ENCODE measurements around the gene ITGA2B. TPM values are rescaled to one million over a fixed set of nuclear protein-coding genes. Genes with fewer than 3 reads are reported as not detected.

Gene ITGA2B
- total and polyA plus RNA-seq, 10 of the 15 experiments (the other 5 are each of a cell fraction or from before 2014, with no cell fraction given): 0.04 to 0.51 (median 0.21) TPM; not detected in 1

DNA sequence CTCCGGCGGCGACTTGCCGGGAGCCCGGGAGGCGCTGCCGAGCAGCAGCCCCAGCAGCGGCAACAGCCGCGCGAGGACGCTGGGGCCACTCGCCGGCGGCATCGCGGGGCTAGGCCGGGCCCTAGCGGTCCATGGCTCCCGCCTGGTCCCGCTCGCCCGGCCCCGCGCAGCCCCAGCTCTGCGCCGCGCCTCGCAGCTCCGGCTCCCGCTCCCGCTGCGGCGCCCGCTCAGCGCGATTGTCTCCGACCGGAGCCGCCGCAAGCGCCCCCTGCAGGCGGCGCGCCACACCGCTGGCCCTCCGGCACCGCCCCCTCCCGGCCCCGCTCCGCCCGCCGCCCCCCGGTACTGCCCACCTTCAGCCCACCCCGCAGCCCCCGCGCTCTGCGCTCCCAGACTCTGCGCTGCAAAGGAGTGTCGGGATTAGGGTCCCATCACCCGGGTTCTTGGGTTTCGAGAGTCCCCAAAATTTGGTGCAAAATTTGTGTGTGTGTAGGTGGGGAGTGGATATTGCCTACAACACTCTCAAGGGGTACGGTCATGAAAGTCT, 25.8 kb downstream of the ITGA2B start, which contains the start of gene FAM171A2 (continued):
- TF ChIP-seq, protein P1, sequence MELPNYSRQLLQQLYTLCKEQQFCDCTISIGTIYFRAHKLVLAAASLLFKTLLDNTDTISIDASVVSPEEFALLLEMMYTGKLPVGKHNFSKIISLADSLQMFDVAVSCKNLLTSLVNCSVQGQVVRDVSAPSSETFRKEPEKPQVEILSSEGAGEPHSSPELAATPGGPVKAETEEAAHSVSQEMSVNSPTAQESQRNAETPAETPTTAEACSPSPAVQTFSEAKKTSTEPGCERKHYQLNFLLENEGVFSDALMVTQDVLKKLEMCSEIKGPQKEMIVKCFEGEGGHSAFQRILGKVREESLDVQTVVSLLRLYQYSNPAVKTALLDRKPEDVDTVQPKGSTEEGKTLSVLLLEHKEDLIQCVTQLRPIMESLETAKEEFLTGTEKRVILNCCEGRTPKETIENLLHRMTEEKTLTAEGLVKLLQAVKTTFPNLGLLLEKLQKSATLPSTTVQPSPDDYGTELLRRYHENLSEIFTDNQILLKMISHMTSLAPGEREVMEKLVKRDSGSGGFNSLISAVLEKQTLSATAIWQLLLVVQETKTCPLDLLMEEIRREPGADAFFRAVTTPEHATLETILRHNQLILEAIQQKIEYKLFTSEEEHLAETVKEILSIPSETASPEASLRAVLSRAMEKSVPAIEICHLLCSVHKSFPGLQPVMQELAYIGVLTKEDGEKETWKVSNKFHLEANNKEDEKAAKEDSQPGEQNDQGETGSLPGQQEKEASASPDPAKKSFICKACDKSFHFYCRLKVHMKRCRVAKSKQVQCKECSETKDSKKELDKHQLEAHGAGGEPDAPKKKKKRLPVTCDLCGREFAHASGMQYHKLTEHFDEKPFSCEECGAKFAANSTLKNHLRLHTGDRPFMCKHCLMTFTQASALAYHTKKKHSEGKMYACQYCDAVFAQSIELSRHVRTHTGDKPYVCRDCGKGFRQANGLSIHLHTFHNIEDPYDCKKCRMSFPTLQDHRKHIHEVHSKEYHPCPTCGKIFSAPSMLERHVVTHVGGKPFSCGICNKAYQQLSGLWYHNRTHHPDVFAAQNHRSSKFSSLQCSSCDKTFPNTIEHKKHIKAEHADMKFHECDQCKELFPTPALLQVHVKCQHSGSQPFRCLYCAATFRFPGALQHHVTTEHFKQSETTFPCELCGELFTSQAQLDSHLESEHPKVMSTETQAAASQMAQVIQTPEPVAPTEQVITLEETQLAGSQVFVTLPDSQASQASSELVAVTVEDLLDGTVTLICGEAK (IDR thresholded peaks at IDR 0.05; ENCODE audit: borderline replicate concordance): no peak
- TF ChIP-seq BACH1 (IDR thresholded peaks at IDR 0.05; ENCODE audit: borderline replicate concordance) (peak; percentile 55), RAD51 (IDR thresholded peaks at IDR 0.05) (no peak), FOXM1 (IDR thresholded peaks at IDR 0.05; ENCODE audit: low read depth, low read length) (no peak), MTA2 (IDR thresholded peaks at IDR 0.05; ENCODE audit: low read depth) (no peak), NR2C2 (IDR thresholded peaks at IDR 0.05; ENCODE audit: borderline replicate concordance, control insufficient read depth, insufficient read length, low read depth) (no peak), IKZF2 (IDR thresholded peaks at IDR 0.05) (no peak), RBBP5 (conservative IDR thresholded peaks at IDR 0.05) (no peak), PAX8 (IDR thresholded peaks at IDR 0.05) (no peak), JUND (IDR thresholded peaks at IDR 0.05; ENCODE audit: low read depth, low read length) (no peak), RUNX3 (IDR thresholded peaks at IDR 0.05; ENCODE audit: low read length) (no peak), PAX5 (IDR thresholded peaks at IDR 0.05; ENCODE audit: borderline replicate concordance, low read depth, low read length) (no peak), EGR1 (IDR thresholded peaks at IDR 0.05; ENCODE audit: borderline replicate concordance in 1 of 2, low read depth in 2 of 2, low read length in 2 of 2) (peak in 1 of 2 experiments; percentile 38; a peak in 1 of 3 replicates), IRF4 (IDR thresholded peaks at IDR 0.05; ENCODE audit: low read depth, low read length) (no peak), HDAC2 (IDR thresholded peaks at IDR 0.05) (no peak), SUPT20H (IDR thresholded peaks at IDR 0.05; ENCODE audit: borderline replicate concordance, control insufficient read depth, low read depth, low read length) (no peak)
- TF ChIP-seq, protein P2, sequence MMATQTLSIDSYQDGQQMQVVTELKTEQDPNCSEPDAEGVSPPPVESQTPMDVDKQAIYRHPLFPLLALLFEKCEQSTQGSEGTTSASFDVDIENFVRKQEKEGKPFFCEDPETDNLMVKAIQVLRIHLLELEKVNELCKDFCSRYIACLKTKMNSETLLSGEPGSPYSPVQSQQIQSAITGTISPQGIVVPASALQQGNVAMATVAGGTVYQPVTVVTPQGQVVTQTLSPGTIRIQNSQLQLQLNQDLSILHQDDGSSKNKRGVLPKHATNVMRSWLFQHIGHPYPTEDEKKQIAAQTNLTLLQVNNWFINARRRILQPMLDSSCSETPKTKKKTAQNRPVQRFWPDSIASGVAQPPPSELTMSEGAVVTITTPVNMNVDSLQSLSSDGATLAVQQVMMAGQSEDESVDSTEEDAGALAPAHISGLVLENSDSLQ (IDR thresholded peaks at IDR 0.05): no peak
- TF ChIP-seq, protein P3, sequence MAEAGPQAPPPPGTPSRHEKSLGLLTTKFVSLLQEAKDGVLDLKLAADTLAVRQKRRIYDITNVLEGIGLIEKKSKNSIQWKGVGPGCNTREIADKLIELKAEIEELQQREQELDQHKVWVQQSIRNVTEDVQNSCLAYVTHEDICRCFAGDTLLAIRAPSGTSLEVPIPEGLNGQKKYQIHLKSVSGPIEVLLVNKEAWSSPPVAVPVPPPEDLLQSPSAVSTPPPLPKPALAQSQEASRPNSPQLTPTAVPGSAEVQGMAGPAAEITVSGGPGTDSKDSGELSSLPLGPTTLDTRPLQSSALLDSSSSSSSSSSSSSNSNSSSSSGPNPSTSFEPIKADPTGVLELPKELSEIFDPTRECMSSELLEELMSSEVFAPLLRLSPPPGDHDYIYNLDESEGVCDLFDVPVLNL (IDR thresholded peaks at IDR 0.05; ENCODE audit: low read depth, low read length): no peak
- TF ChIP-seq, protein P4, sequence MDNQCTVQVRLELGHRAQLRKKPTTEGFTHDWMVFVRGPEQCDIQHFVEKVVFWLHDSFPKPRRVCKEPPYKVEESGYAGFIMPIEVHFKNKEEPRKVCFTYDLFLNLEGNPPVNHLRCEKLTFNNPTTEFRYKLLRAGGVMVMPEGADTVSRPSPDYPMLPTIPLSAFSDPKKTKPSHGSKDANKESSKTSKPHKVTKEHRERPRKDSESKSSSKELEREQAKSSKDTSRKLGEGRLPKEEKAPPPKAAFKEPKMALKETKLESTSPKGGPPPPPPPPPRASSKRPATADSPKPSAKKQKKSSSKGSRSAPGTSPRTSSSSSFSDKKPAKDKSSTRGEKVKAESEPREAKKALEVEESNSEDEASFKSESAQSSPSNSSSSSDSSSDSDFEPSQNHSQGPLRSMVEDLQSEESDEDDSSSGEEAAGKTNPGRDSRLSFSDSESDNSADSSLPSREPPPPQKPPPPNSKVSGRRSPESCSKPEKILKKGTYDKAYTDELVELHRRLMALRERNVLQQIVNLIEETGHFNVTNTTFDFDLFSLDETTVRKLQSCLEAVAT (IDR thresholded peaks at IDR 0.05): no peak
- TF ChIP-seq, protein P5, sequence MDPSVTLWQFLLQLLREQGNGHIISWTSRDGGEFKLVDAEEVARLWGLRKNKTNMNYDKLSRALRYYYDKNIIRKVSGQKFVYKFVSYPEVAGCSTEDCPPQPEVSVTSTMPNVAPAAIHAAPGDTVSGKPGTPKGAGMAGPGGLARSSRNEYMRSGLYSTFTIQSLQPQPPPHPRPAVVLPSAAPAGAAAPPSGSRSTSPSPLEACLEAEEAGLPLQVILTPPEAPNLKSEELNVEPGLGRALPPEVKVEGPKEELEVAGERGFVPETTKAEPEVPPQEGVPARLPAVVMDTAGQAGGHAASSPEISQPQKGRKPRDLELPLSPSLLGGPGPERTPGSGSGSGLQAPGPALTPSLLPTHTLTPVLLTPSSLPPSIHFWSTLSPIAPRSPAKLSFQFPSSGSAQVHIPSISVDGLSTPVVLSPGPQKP (IDR thresholded peaks at IDR 0.05; ENCODE audit: low read depth, low read length): no peak
- TF ChIP-seq, protein P6, sequence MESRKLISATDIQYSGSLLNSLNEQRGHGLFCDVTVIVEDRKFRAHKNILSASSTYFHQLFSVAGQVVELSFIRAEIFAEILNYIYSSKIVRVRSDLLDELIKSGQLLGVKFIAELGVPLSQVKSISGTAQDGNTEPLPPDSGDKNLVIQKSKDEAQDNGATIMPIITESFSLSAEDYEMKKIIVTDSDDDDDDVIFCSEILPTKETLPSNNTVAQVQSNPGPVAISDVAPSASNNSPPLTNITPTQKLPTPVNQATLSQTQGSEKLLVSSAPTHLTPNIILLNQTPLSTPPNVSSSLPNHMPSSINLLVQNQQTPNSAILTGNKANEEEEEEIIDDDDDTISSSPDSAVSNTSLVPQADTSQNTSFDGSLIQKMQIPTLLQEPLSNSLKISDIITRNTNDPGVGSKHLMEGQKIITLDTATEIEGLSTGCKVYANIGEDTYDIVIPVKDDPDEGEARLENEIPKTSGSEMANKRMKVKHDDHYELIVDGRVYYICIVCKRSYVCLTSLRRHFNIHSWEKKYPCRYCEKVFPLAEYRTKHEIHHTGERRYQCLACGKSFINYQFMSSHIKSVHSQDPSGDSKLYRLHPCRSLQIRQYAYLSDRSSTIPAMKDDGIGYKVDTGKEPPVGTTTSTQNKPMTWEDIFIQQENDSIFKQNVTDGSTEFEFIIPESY (IDR thresholded peaks at IDR 0.05): no peak

Measured in GM12878 (cell line).